ENCODE results near the gene EIF5.

EIF5 gene

GRCh38 chr14:103316721-103317121 is 17.3 kb upstream of the EIF5 start:
- H3K4me3 ChIP-seq (ENCODE audit: low read length), result no peak overlapping the region
- TF ChIP-seq ZNF274 (IDR thresholded peaks at IDR 0.05; ENCODE audit: low read depth, low read length), result no peak

DNA sequence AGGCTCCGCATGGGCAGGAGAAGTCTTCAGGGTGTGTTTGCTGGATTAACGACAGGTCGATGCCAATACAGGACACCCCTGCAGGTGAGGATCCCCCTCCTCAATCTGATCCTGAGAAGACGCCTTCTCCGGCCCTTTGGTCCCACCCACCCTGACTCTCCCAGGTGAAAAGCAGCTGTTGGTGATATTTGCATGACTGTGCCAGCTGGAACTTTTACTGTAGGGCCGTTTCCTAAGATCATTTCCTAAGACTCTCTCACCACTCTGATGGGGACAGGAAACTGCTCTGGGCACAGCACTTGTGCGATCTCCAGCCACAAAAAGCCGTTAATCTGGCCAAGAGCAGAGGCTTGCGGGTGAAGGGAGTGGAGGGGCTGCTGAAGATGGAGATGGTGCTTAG is 16.8 kb upstream of the EIF5 start:
- TF ChIP-seq ZNF274 (IDR thresholded peaks at IDR 0.05; ENCODE audit: low read depth, low read length), result no peak
- no peak overlapping the region for H3K4me3 ChIP-seq (ENCODE audit: low read length)

DNA sequence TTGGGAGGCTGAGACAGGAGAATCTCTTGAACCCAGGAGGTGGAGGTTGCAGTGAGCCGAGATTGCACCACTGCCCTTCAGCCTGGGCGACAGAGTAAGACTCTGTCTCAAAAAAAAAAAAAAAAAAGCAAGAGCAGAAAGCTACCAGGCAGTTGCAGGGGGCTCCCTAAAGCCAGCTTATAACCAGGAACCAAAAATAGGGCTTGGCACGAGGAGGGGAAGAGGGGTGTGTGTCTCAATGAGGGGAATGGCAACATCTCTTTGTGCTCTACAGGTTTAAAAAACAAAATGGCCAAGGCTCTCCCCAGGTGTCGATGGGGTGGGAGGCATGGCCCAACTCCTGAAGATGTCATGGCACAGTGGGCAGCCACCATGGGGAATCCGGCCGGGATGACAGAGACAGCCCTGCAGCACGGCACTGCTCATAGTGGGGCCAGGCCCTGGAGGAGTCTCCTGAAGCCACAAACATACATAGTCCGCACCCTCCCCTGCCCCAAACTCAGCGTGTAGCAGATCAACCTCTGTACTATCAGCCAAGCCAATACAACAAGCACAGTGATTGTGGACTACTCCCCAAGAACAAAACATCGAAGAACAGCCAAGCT is 16.0 kb upstream of the EIF5 start:
- no peak for TF ChIP-seq ZNF274 (IDR thresholded peaks at IDR 0.05; ENCODE audit: low read depth, low read length)
- no peak overlapping the region for H3K4me3 ChIP-seq (ENCODE audit: low read length)

- H3K4me3 ChIP-seq (ENCODE audit: low read length), result no peak overlapping the region
- no peak for TF ChIP-seq ZNF274 (IDR thresholded peaks at IDR 0.05; ENCODE audit: low read depth, low read length)
Observed at GRCh38 chr14:103318750-103319419, 15.2 kb upstream of the EIF5 start.

DNA sequence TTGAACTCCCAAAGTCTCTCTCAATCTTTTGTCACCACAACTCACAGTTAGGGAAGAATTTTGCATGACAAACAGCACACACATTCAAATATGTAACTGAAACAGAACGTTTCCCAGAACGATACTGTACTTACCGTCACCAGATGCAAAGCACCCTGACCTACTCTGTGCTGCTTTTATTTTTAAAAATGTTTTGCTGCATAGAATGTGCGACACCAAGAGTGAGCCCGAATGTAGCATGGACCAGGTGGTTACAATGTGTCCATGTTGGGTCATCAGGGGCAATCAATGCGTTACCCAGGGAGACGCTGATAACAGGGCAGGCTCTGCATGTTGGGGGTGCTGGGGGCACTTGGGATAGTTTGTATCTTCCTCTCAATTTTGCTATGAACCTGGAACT is 14.6 kb upstream of the EIF5 start:
- TF ChIP-seq ZNF274 (IDR thresholded peaks at IDR 0.05; ENCODE audit: low read depth, low read length), result no peak
- no peak overlapping the region for H3K4me3 ChIP-seq (ENCODE audit: low read length)

- no peak overlapping the region for H3K4me3 ChIP-seq (ENCODE audit: low read length)
- no peak for TF ChIP-seq ZNF274 (IDR thresholded peaks at IDR 0.05; ENCODE audit: low read depth, low read length)
Observed at GRCh38 chr14:103326078-103326477, 8.0 kb upstream of the EIF5 start.

- TF ChIP-seq ZNF274 (IDR thresholded peaks at IDR 0.05; ENCODE audit: low read depth, low read length), result no peak
- no peak overlapping the region for H3K4me3 ChIP-seq (ENCODE audit: low read length)
Observed at GRCh38 chr14:103328941-103329340, 5.1 kb upstream of the EIF5 start.

DNA sequence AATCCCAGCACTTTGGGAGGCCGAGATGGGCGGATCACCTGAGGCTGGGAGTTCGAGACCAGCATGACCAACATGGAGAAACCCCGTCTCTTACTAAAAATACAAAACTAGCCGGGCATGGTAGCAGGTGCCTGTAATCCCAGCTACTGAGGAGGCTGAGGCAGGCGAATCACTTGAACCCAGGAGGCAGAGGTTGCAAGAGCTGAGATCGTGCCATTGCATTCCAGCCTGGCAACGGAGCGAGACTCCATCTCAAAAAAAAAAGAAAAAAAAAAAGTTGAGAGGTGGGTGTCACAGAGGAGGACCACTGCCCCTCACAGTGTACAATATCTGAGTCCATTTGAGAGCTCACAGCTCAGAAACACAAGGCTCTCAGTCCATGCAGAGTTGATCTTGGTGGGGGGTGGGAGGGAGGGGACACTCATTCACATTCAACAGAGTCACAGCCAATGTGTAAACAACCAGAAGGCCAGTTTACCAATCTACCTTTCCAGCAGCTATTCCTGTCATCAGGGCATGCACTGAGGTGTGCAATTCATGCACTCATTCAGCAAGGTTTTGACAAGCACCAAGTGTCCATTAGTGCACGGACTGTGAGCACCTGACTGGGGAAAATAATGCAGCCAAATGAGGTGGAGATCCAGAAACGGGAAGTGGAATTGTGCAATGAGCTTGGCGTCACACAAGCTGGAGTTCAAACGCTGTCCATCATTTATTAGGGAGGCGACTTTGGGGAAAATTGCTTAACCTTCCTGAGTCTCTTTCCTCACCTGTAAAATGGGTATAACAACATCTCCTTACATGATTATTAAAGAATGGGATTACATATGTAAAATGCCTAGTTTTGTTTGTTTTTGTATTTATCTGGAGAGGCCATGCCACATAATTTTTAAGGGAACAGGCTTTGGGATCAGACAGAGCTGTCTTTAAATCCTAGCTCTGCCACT is 4.4 kb upstream of the EIF5 start:
- H3K4me3 ChIP-seq (ENCODE audit: low read length), result no peak overlapping the region
- TF ChIP-seq ZNF274 (IDR thresholded peaks at IDR 0.05; ENCODE audit: low read depth, low read length), result no peak

DNA sequence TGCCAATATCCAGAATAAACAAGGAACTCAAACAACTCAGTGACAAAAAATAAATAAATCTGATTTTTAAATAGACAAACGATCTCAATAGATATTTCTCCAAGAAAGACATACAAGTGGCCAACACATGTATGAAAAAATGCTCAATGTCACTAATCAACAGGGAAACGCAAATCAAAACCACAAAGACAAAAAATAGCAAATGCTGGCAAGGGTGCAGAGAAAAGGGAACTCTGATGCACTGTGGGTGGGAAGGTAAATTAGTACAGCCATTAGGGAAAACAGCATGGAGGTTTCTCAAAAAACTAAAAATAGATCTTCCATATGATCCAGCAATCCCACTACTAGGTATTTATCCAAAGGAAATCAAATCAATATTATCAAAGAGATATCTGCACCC is 3.5 kb upstream of the EIF5 start:
- no peak overlapping the region for H3K4me3 ChIP-seq (ENCODE audit: low read length)
- TF ChIP-seq ZNF274 (IDR thresholded peaks at IDR 0.05; ENCODE audit: low read depth, low read length), result no peak

DNA sequence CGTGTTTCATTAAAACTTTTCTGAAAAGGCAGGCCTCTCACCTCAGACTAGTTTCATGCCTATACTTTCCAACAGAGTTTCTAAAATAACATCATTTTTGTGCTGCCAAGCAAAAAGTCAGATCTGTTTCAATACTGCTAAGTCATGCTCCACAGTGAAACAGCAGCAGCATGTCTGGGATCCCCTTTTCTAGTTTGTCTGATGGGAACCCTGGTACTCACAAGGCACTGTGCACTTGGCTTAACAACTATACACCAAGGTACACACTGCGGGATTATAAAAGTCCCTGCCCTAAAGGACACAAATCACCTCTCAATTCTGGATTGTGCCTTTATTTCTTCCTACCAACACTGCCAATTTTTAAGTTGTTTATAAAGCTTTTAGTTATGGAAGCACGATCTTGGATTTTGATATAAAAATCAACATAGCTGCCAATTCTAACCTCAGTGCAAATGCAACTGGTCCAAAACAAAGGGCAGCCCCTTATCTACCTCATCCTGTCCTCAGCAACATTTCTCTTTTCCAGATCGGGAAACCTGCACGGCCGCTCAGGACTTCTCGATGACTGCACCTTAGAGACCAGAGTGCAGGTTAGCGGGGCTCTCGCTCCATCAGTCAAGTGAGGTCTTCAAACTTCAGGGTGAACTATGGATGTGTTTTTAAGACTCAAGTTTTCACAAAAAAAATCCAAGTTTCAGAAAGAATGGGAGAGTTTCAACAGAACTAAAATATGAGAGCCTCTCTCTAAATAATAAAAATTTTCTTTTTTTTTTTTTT is 1.7 kb upstream of the EIF5 start:
- H3K4me3 ChIP-seq (ENCODE audit: low read length), result peak overlapping the region; percentile 78; the same call in 1 of the 2 replicates
- no peak for TF ChIP-seq ZNF274 (IDR thresholded peaks at IDR 0.05; ENCODE audit: low read depth, low read length)

GRCh38 chr14:103334644-103335622 is 896 bp downstream of the EIF5 start:
- no peak for TF ChIP-seq ZNF274 (IDR thresholded peaks at IDR 0.05; ENCODE audit: low read depth, low read length)

DNA sequence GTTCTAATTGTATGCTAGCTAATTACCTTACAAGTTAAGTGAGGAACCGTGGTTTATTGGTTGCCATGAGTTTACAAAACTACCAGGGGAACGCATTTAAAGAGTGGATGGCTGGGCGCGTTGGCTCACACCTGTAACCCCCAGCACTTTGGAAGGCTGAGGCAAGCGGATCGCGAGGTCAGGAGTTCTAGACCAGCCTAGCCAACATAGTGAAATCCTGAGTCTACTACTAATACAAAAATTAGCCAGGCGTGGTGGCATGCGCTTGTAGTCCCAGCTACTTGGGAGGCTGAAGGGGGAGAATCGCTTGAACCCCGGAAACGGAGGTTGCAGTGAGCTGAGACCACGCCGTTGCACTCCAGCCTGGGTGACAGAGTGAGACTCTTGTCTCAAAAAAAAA is 2.2 kb downstream of the EIF5 start:
- no peak for TF ChIP-seq ZNF274 (IDR thresholded peaks at IDR 0.05; ENCODE audit: low read depth, low read length)
- peak overlapping the region; percentile 85; the same call in 1 of the 2 replicates for H3K4me3 ChIP-seq (ENCODE audit: low read length)

More at GRCh38 chr14:103334644-103335622, 896 bp downstream of the EIF5 start:
- peak overlapping the region; percentile 85 for H3K4me3 ChIP-seq (ENCODE audit: low read length)

GRCh38 chr14:103337794-103338193 is 3.8 kb downstream of the EIF5 start:
- TF ChIP-seq ZNF274 (IDR thresholded peaks at IDR 0.05; ENCODE audit: low read depth, low read length), result no peak
- H3K4me3 ChIP-seq (ENCODE audit: low read length), result no peak overlapping the region

All from GM08714 (cell line).